GM12865 (cell line): ENCODE results near the gene TSKU.

Experiments used
- DNase-seq: peaks from one replicate; pipeline ENCODE4 v3.0.0; 2010; ENCODE audit warnings: low read depth
- H3K4me3 ChIP-seq: 2 replicates; pipeline ENCODE4 v1.5.1; 2011; ENCODE audit warnings: mild to moderate bottlenecking, low read depth, low read length, control low read depth
- TF ChIP-seq, protein P1 (sequence below): IDR thresholded peaks from 2 replicates; pipeline ENCODE4 v1.5.1; 2011; ENCODE audit warnings: low read length, control low read depth, low read depth, inconsistent platforms; ENCODE audit not compliant: insufficient read depth; ENCODE audit errors: missing control alignments

Gene TSKU

DNA sequence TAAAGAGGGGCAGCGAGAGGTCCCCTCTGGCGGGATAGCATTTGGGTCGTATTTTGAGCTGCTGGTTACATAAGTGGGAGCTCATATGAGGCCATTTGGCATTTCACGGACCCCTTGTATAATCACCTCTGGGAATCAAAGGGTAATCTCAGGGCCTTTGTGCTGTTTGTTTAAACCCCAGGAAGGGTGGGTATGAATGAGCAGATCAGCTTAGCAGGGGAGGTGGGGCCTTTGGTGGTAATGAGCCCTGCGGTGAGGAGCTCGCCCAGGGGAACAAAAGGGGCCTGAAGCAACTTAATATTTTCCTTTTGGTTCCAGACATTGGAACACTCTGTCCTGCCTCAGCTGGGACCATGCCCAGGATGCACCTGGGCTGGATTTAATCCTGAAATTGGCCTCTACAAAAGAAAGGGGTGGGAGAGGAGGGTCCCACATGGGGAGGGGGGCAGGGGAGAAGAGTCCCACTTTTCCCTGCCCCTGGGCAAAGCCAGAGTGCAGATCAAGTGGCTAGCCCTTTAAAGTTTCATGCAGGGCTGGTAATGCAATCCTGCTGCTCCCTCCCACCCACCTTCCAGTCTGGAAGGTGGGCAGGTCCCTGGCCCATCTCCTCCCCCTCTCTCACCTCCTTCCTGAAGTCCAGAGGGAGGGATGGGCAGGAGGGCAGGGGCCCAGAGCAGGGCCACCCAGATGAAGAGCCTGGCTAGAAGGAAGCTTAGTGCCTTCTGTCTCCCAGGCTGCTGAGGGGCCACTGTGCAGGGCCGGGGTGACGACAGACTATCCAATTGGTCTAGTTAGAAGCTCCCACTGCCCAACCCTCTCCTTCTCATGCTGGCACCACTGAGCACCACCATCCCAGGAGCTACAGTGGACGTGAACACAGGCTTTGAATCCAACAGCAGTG lies 10.5 kb downstream of the TSKU start:
- TF ChIP-seq, protein P1, sequence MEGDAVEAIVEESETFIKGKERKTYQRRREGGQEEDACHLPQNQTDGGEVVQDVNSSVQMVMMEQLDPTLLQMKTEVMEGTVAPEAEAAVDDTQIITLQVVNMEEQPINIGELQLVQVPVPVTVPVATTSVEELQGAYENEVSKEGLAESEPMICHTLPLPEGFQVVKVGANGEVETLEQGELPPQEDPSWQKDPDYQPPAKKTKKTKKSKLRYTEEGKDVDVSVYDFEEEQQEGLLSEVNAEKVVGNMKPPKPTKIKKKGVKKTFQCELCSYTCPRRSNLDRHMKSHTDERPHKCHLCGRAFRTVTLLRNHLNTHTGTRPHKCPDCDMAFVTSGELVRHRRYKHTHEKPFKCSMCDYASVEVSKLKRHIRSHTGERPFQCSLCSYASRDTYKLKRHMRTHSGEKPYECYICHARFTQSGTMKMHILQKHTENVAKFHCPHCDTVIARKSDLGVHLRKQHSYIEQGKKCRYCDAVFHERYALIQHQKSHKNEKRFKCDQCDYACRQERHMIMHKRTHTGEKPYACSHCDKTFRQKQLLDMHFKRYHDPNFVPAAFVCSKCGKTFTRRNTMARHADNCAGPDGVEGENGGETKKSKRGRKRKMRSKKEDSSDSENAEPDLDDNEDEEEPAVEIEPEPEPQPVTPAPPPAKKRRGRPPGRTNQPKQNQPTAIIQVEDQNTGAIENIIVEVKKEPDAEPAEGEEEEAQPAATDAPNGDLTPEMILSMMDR, result no peak
- no peak overlapping the region for H3K4me3 ChIP-seq

DNA sequence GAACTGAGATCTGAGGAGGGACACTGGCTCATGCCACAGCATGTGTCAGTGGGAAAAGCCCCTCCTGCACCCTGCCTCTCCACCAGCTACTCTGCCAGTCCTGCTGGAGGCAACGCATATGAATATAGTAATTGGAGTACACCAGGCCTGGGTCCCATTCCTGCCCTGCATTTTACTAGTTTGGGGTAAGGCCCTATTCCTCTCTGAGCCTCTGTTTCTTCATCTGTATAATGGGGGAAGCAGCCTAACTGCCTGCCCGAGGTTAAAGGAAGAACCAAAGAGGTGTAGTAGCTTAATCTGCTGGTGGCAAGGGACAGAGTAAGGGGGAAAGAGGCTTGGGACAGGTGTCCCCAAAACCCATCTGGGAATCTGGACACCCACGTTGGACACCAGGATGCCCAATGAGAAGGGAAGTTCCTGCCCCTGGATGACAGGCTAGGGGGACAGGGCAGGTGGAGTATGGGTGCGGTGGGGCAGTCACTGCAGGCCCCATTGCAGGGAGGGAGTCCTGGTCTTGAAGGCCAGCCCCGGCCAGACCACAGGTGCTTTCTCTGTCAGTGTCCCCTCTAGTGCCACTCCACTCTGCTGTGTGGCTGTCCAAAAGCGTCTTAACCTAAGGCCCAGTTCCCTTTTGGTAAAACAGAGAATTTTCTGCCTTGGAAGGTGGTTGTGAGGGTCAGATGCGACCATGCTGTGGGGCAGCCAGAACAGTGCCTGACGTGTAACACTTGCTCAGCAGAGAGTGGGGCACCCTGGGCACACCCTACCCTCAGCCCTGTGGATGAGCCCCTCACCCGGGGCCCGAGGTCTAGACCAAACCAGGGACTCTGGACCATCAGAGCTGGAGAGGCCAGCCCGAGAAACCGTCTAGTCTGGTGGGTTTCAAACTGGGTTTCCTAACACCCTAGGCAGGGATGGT lies 11.5 kb downstream of the TSKU start:
- no peak for DNase-seq
- TF ChIP-seq, protein P1, result no peak
- H3K4me3 ChIP-seq, result no peak overlapping the region

More for the DNA sequence above, 10.5 kb downstream of the TSKU start:
- no peak for DNase-seq

DNA sequence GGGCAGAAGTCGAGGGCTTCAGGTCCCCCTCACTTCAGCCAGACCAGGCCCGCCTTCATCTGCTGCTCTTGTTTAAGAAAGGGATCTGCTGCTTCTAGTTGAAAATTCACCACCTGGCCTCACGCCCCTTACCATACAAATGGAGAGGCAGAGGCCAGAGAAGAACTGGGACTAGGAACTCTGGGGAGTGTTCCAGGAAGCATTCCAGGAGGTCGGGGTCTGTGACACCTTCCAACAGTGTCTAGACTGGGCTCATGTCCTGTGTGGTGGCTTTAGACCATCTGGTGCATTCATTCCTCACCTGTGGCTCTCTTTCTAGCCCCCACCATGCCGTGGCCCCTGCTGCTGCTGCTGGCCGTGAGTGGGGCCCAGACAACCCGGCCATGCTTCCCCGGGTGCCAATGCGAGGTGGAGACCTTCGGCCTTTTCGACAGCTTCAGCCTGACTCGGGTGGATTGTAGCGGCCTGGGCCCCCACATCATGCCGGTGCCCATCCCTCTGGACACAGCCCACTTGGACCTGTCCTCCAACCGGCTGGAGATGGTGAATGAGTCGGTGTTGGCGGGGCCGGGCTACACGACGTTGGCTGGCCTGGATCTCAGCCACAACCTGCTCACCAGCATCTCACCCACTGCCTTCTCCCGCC lies 12.3 kb downstream of the TSKU start:
- no peak overlapping the region for H3K4me3 ChIP-seq
- TF ChIP-seq, protein P1, result no peak
- DNase-seq, result no peak

DNA sequence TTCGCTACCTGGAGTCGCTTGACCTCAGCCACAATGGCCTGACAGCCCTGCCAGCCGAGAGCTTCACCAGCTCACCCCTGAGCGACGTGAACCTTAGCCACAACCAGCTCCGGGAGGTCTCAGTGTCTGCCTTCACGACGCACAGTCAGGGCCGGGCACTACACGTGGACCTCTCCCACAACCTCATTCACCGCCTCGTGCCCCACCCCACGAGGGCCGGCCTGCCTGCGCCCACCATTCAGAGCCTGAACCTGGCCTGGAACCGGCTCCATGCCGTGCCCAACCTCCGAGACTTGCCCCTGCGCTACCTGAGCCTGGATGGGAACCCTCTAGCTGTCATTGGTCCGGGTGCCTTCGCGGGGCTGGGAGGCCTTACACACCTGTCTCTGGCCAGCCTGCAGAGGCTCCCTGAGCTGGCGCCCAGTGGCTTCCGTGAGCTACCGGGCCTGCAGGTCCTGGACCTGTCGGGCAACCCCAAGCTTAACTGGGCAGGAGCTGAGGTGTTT lies 12.8 kb downstream of the TSKU start:
- no peak for DNase-seq
- TF ChIP-seq, protein P1, result no peak
- H3K4me3 ChIP-seq, result no peak overlapping the region

DNA sequence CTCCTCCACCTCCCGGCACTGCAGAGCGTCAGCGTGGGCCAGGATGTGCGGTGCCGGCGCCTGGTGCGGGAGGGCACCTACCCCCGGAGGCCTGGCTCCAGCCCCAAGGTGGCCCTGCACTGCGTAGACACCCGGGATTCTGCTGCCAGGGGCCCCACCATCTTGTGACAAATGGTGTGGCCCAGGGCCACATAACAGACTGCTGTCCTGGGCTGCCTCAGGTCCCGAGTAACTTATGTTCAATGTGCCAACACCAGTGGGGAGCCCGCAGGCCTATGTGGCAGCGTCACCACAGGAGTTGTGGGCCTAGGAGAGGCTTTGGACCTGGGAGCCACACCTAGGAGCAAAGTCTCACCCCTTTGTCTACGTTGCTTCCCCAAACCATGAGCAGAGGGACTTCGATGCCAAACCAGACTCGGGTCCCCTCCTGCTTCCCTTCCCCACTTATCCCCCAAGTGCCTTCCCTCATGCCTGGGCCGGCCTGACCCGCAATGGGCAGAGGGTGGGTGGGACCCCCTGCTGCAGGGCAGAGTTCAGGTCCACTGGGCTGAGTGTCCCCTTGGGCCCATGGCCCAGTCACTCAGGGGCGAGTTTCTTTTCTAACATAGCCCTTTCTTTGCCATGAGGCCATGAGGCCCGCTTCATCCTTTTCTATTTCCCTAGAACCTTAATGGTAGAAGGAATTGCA lies 13.5 kb downstream of the TSKU start:
- TF ChIP-seq, protein P1, result no peak
- no peak overlapping the region for H3K4me3 ChIP-seq
- no peak for DNase-seq
